Lung (tissue), 12 donors: ENCODE data around the gene RPL11. TPM values are rescaled to one million over a fixed set of nuclear protein-coding genes. Genes with fewer than 3 reads are reported as not detected.

Experiments used
- ATAC-seq: fragments of 200-7000 bp; cut with Tn5 transposase; one replicate; pipeline ENCODE4 v1.9.1; 2020; ENCODE audit warnings: moderate number of reproducible peaks; ENCODE audit not compliant: insufficient read depth, low FRiP score
- DNase-seq, 3 donors: peaks; one replicate each; pipeline ENCODE4 v3.0.0-alpha.2; 2013 to 2017
- H3K27ac ChIP-seq, 2 donors: one replicate each; pipeline ENCODE4 v1.5.1; 2013; ENCODE audit warnings: mild to moderate bottlenecking in 2 of 2, moderate library complexity in 2 of 2, control low read depth in 1 of 2, inconsistent platforms in 1 of 2, low read depth in 1 of 2, low read length in 1 of 2
- H3K27me3 ChIP-seq, 3 donors: one replicate each; pipeline ENCODE4 v1.5.1; 2013; ENCODE audit warnings: low read length in 2 of 3; ENCODE audit not compliant: control insufficient read depth in 3 of 3, insufficient read depth in 3 of 3
- H3K36me3 ChIP-seq, 4 donors: one replicate each; pipeline ENCODE4 v1.5.1; 2013; ENCODE audit warnings: low read length in 4 of 4, mild to moderate bottlenecking in 1 of 4, moderate library complexity in 1 of 4; ENCODE audit not compliant: control insufficient read depth in 4 of 4, insufficient read depth in 4 of 4
- H3K4me1 ChIP-seq, 5 donors: one replicate each; pipeline ENCODE4 v1.5.1; 2013; ENCODE audit warnings: low read length in 5 of 5, mild to moderate bottlenecking in 2 of 5, moderate library complexity in 1 of 5; ENCODE audit not compliant: control insufficient read depth in 5 of 5, insufficient read depth in 5 of 5
- H3K4me3 ChIP-seq: one replicate; pipeline ENCODE4 v1.5.1; 2013; ENCODE audit warnings: mild to moderate bottlenecking, control low read depth, moderate library complexity
- H3K9ac ChIP-seq, 2 donors: one replicate each; pipeline ENCODE4 v1.5.1; 2013; ENCODE audit warnings: low read length in 2 of 2, control low read depth in 1 of 2; ENCODE audit not compliant: insufficient read depth in 1 of 2
- H3K9me3 ChIP-seq, 4 donors: one replicate each; pipeline ENCODE4 v1.5.1; 2013; ENCODE audit warnings: low read length in 3 of 4, mild to moderate bottlenecking in 1 of 4, moderate library complexity in 1 of 4; ENCODE audit not compliant: control insufficient read depth in 4 of 4, insufficient read depth in 3 of 4
- WGBS, 2 donors: extraction: QIAGEN DNeasy Blood & Tissue Kit; methylation state at CpG; one replicate each; pipeline ENCODE4 v1.1.7; 2013; 5-methylcytosine and 5-hydroxymethylcytosine counted together
- polyA plus RNA-seq, 2 donors: library from polyadenylated mRNA; stranded (reverse); fragments of 200-250 nt; gene quantifications; one replicate each; pipeline ENCODE4 v1.2.1, GENCODE V29; 2013
- total RNA-seq, 2 donors: library from RNA; depleted of rRNA in 1 of 2; stranded (reverse); fragments of >200 nt in 1 of 2; gene quantifications; one replicate each; pipeline ENCODE4 v1.2.1, GENCODE V29; 2014 to 2021
- TF ChIP-seq, protein P1 (sequence below): IDR thresholded peaks from 2 replicates; pipeline ENCODE4 v1.5.1; 2012; ENCODE audit warnings: mild to moderate bottlenecking; ENCODE audit errors: control extremely low read depth, extremely low read depth
- donor health status: control.
- donor health status: control.
- donor health status: Bipolar disorder and iron deficiency.
- donor health status: healthy.
- donor health status: DM: yes; HTN: yes; CAD: no.

The RPL11 gene
- total and polyA plus RNA-seq, 4 donors = 775 to 3,087 (median 1,442) TPM

DNA sequence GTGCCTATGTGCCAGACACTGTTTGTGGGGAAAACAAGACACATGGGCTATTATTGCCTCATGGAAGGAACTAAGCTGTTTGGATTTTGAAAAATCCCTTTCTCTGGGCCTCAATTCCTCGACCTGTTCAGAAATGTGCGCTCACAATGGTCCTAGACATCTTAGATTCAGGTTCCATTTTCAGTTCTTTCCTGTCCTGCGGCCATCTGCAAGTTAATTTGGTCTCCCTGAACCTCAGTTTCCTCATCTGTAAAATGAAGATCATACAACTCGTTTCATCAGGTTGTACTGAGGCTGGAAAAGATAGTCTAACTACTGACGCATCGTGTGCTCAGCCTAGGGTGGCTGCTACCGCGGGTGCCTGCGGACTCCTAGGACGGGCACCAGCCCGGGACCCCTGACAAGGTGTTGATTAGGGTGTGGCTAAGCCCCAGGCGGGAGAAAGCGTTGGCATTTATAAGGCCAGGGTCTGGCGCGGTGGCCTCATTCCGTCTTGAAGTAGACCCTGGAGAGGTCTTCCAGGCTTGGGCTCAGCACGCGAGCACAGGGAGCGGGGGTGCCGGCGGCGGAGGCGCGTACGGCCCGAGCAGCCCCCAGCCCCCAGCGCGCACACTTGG lies 51.2 kb downstream of the RPL11 start:
- DNase-seq = peak in 1 of 3 donors; percentile 36
- Histone ChIP-seq H3K36me3 (peaks cover 0 to 5% (median 2%) of the 10 kb centered on the region in 4 donors), H3K27me3 (no peaks in the 10 kb centered on the region), H3K9me3 (no peaks in the 10 kb centered on the region), H3K4me1 (peaks cover 0 to 21% (median 7%) of the 10 kb centered on the region in 5 donors), H3K27ac (peak overlapping the region; percentile 92 to 98), H3K4me3 (peak overlapping the region; percentile 100), H3K9ac (peak overlapping the region; percentile 40 to 57)
- TF ChIP-seq, protein P1, sequence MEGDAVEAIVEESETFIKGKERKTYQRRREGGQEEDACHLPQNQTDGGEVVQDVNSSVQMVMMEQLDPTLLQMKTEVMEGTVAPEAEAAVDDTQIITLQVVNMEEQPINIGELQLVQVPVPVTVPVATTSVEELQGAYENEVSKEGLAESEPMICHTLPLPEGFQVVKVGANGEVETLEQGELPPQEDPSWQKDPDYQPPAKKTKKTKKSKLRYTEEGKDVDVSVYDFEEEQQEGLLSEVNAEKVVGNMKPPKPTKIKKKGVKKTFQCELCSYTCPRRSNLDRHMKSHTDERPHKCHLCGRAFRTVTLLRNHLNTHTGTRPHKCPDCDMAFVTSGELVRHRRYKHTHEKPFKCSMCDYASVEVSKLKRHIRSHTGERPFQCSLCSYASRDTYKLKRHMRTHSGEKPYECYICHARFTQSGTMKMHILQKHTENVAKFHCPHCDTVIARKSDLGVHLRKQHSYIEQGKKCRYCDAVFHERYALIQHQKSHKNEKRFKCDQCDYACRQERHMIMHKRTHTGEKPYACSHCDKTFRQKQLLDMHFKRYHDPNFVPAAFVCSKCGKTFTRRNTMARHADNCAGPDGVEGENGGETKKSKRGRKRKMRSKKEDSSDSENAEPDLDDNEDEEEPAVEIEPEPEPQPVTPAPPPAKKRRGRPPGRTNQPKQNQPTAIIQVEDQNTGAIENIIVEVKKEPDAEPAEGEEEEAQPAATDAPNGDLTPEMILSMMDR = no peak
- ATAC-seq = peak; percentile 6
- WGBS, 2 donors = 10 to 14% methylated on average over 20 to 28 of the region's 28 CpGs

DNA sequence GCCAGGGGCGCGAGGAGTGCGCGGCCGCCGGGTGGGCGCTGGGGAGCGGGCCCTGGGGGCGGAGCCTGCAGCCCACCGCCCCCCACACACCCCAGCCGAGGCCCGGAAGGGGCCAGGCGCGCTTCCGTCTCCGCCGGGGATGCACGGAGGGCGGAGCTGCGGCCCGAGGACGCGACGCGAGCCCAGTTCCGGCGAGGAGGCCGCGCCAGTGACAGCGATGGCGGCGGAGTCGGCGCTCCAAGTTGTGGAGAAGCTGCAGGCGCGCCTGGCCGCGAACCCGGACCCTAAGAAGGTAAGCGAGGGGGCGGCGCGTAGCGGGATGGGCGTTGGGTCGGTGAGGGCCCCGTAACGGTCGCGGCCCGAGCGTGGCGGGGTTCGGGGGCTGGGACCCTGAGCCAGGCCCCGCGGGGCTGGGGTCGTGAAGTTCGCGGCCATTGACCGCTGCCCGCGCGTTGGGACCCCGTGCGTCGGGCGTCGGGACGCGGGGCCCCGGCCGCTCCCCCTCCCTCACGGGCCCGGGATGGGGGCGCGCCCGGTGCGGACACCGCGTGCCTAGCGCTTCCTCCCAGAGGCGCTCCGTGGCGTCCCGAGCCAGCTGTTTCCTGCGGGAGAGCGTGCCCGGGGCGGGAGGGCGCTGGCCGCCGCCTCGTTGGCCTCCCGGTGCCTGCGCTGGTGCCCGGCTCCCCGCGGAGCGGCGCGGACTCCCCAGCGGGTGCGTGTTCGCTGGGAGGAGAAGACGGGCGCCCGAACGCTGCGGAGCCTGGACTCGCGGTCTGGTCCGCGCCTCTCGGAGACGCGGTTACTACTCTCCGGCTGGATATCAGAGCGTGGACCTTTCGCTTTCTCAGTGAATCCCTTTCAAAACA lies 51.9 kb downstream of the RPL11 start, which contains the start of gene ELOA:
Gene ELOA (plus strand): TSS at position 185 of the 866 bp plus-strand sequence. CDS start 33 bp downstream, at position 218.
- H3K9ac ChIP-seq = peak within 1 kb of the TSS; percentile 57 to 84
- peak; percentile 85 to 92 (median 86) for DNase-seq
- H3K27me3 ChIP-seq = no peaks in the 10 kb centered on the region
- peaks cover 0 to 11% (median 2%) of the 10 kb centered on the region in 4 donors for H3K36me3 ChIP-seq
- TF ChIP-seq, protein P1 = no peak
- peak; percentile 95 for ATAC-seq
- H3K4me1 ChIP-seq = peaks cover 0 to 21% (median 7%) of the 10 kb centered on the region in 5 donors
- 0% methylated on average over 116 to 119 of the region's 119 CpGs for WGBS, 2 donors
- no peaks in the 10 kb centered on the region for H3K9me3 ChIP-seq
- peak within 1 kb of the TSS; percentile 92 to 98 for H3K27ac ChIP-seq
- H3K4me3 ChIP-seq = peak within 1 kb of the TSS; percentile 100

DNA sequence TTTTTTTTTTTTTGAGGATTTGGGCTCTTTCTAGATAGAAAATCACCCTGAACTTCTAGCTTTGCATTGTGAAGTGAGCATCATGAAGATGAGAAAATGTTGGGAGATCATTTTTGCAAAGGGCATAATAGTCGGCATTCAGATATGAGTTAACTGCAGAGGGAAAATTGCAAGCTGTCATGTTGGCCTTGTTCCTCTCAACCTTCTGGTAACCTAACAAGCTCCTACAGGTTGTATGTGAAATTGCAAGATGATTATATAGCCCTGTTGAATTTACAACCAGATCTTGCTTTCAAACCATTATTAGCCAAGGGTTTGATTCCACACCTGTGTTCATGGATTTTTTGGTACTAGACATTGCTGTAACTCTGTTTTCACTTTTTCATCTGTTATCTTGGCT lies 53.9 kb downstream of the RPL11 start:
- H3K4me1 ChIP-seq = peaks cover 0 to 21% (median 7%) of the 10 kb centered on the region in 5 donors
- no peak overlapping the region for H3K9ac ChIP-seq
- H3K27me3 ChIP-seq = no peaks in the 10 kb centered on the region
- H3K27ac ChIP-seq = no peak overlapping the region
- H3K4me3 ChIP-seq = no peak overlapping the region
- H3K36me3 ChIP-seq = peaks cover 0 to 12% (median 7%) of the 10 kb centered on the region in 4 donors
- TF ChIP-seq, protein P1 = no peak
- DNase-seq (peak in 1 of 3 donors; percentile 39), ATAC-seq (no peak)
- H3K9me3 ChIP-seq = no peaks in the 10 kb centered on the region
- 41 to 71% methylated on average over 1 of the region's 1 CpG for WGBS, 2 donors

Other genes starting within 250 kb of the RPL11 start
- 10 to 100 TPM; 34.7 to 38.1 TPM for gene ASAP3, start 207.6 kb upstream of the RPL11 start, total RNA-seq
- gene ASAP3, start 207.6 kb upstream of the RPL11 start, polyA plus RNA-seq = 10 to 100 TPM; 16.9 to 25.3 TPM
- 1 to 10 TPM; 1.7 to 4.9 TPM for gene E2F2, start 160.6 kb upstream of the RPL11 start, total RNA-seq
- 1 to 10 TPM in 1 of 2 donors, under 1 TPM in 1; 0.83 to 1.2 TPM for gene E2F2, start 160.6 kb upstream of the RPL11 start, polyA plus RNA-seq
- 100 to 1,000 TPM; 119 to 192 TPM for gene ID3, start 132.3 kb upstream of the RPL11 start, total RNA-seq
- 100 to 1,000 TPM; 134 to 275 TPM for gene ID3, start 132.3 kb upstream of the RPL11 start, polyA plus RNA-seq
- 10 to 100 TPM; 36.2 to 65.0 TPM for gene ELOA, start 51.7 kb downstream of the RPL11 start, total RNA-seq
- gene ELOA, start 51.7 kb downstream of the RPL11 start, polyA plus RNA-seq = 10 to 100 TPM; 24.0 to 27.3 TPM
- 10 to 100 TPM; 44.7 to 55.7 TPM for gene PITHD1, start 86.6 kb downstream of the RPL11 start, total RNA-seq
- 10 to 100 TPM; 39.2 to 50.0 TPM for gene PITHD1, start 86.6 kb downstream of the RPL11 start, polyA plus RNA-seq
- 10 to 100 TPM; 30.9 to 66.8 TPM for gene LYPLA2, start 99.3 kb downstream of the RPL11 start, total RNA-seq
- gene LYPLA2, start 99.3 kb downstream of the RPL11 start, polyA plus RNA-seq = 10 to 100 TPM; 67.1 to 83.1 TPM
- 10 to 100 TPM; 21.4 to 83.9 TPM for gene GALE, start 108.9 kb downstream of the RPL11 start, total RNA-seq
- gene GALE, start 108.9 kb downstream of the RPL11 start, polyA plus RNA-seq = 100 to 1,000 TPM in 1 of 2 donors, 10 to 100 TPM in 1; 76.0 to 146 TPM
- gene HMGCL, start 133.6 kb downstream of the RPL11 start, total RNA-seq = 10 to 100 TPM; 46.6 to 47.6 TPM
- gene HMGCL, start 133.6 kb downstream of the RPL11 start, polyA plus RNA-seq = 10 to 100 TPM; 33.3 to 41.2 TPM
- 10 to 100 TPM; 31.2 to 39.6 TPM for gene FUCA1, start 176.5 kb downstream of the RPL11 start, total RNA-seq
- gene FUCA1, start 176.5 kb downstream of the RPL11 start, polyA plus RNA-seq = 10 to 100 TPM; 31.5 to 41.1 TPM
- gene CNR2, start 221.6 kb downstream of the RPL11 start, total RNA-seq = under 1 TPM; 0.09 to 0.46 TPM
- under 1 TPM; 0.04 to 0.11 TPM for gene CNR2, start 221.6 kb downstream of the RPL11 start, polyA plus RNA-seq